ENCODE results near the gene DYNC1LI2.
A peak's percentile ranks its signal among the peaks of the same experiment; 100 is the strongest.
"Not testable (repeated sequence)": the region's sequence is repeated elsewhere in the genome, so short reads cannot be mapped to it uniquely, and the experiment has no call there.

DYNC1LI2 gene

GRCh38 chr16:66695935-66696668 is 55.3 kb downstream of the DYNC1LI2 start:
- Histone ChIP-seq H3K27me3 (ENCODE audit: control insufficient read depth in 1 of 2, insufficient read depth in 2 of 2, low read length in 2 of 2) (no peaks in the 10 kb centered on the region), H3K4me1 (ENCODE audit: insufficient read depth, low read length) (peaks cover 13% of the 10 kb centered on the region), H3K9ac (ENCODE audit: low read length) (peak overlapping the region; percentile 44), H3K4me3 (ENCODE audit: low read depth in 1 of 2, low read length in 2 of 2) (peak overlapping the region; percentile 38 to 60), H3K27ac (ENCODE audit: low read depth, low read length) (peak overlapping the region; percentile 17), H3K9me3 (ENCODE audit: low read length) (no peaks in the 10 kb centered on the region), H3K36me3 (ENCODE audit: insufficient read depth, low read length) (no peaks in the 10 kb centered on the region)

GRCh38 chr16:66695471-66695934 is 55.9 kb downstream of the DYNC1LI2 start:
- H3K27me3 ChIP-seq (ENCODE audit: control insufficient read depth in 1 of 2, insufficient read depth in 2 of 2, low read length in 2 of 2): no peaks in the 10 kb centered on the region
- H3K9ac ChIP-seq (ENCODE audit: low read length): peak overlapping the region; percentile 44
- H3K9me3 ChIP-seq (ENCODE audit: low read length): no peaks in the 10 kb centered on the region
- H3K36me3 ChIP-seq (ENCODE audit: insufficient read depth, low read length): no peaks in the 10 kb centered on the region
- peaks cover 13% of the 10 kb centered on the region for H3K4me1 ChIP-seq (ENCODE audit: insufficient read depth, low read length)
- H3K27ac ChIP-seq (ENCODE audit: low read depth, low read length): peak overlapping the region; percentile 17
- H3K4me3 ChIP-seq (ENCODE audit: low read depth in 1 of 2, low read length in 2 of 2): peak overlapping the region; percentile 38 to 60

GRCh38 chr16:66693149-66693548 is 58.3 kb downstream of the DYNC1LI2 start:
- H3K9ac ChIP-seq (ENCODE audit: low read length): no peak overlapping the region
- H3K27me3 ChIP-seq (ENCODE audit: control insufficient read depth in 1 of 2, insufficient read depth in 2 of 2, low read length in 2 of 2): no peaks in the 10 kb centered on the region
- no peak overlapping the region for H3K4me3 ChIP-seq (ENCODE audit: low read depth in 1 of 2, low read length in 2 of 2)
- H3K36me3 ChIP-seq (ENCODE audit: insufficient read depth, low read length): no peaks in the 10 kb centered on the region
- peaks cover 13% of the 10 kb centered on the region for H3K4me1 ChIP-seq (ENCODE audit: insufficient read depth, low read length)
- H3K9me3 ChIP-seq (ENCODE audit: low read length): no peaks in the 10 kb centered on the region
- no peak overlapping the region for H3K27ac ChIP-seq (ENCODE audit: low read depth, low read length)

- Histone ChIP-seq H3K9me3 (ENCODE audit: low read length) (no peaks in the 10 kb centered on the region), H3K27me3 (ENCODE audit: control insufficient read depth in 1 of 2, insufficient read depth in 2 of 2, low read length in 2 of 2) (no peaks in the 10 kb centered on the region), H3K36me3 (ENCODE audit: insufficient read depth, low read length) (no peaks in the 10 kb centered on the region), H3K27ac (ENCODE audit: low read depth, low read length) (no peak overlapping the region), H3K9ac (ENCODE audit: low read length) (no peak overlapping the region), H3K4me1 (ENCODE audit: insufficient read depth, low read length) (peaks cover 13% of the 10 kb centered on the region), H3K4me3 (ENCODE audit: low read depth in 1 of 2, low read length in 2 of 2) (no peak overlapping the region)
Observed at GRCh38 chr16:66692341-66692740, 59.1 kb downstream of the DYNC1LI2 start.

- H3K4me1 ChIP-seq (ENCODE audit: insufficient read depth, low read length): peaks cover 13% of the 10 kb centered on the region
- no peaks in the 10 kb centered on the region for H3K9me3 ChIP-seq (ENCODE audit: low read length)
- H3K36me3 ChIP-seq (ENCODE audit: insufficient read depth, low read length): no peaks in the 10 kb centered on the region
- H3K4me3 ChIP-seq (ENCODE audit: low read depth in 1 of 2, low read length in 2 of 2): no peak overlapping the region
- H3K27me3 ChIP-seq (ENCODE audit: control insufficient read depth in 1 of 2, insufficient read depth in 2 of 2, low read length in 2 of 2): no peaks in the 10 kb centered on the region
- H3K9ac ChIP-seq (ENCODE audit: low read length): no peak overlapping the region
- no peak overlapping the region for H3K27ac ChIP-seq (ENCODE audit: low read depth, low read length)
Observed at GRCh38 chr16:66691234-66691633, 60.2 kb downstream of the DYNC1LI2 start.

GRCh38 chr16:66690106-66690847 is 61.1 kb downstream of the DYNC1LI2 start:
- H3K9me3 ChIP-seq (ENCODE audit: low read length): no peaks in the 10 kb centered on the region
- H3K4me3 ChIP-seq (ENCODE audit: low read depth in 1 of 2, low read length in 2 of 2): no peak overlapping the region
- no peak overlapping the region for H3K9ac ChIP-seq (ENCODE audit: low read length)
- H3K36me3 ChIP-seq (ENCODE audit: insufficient read depth, low read length): no peaks in the 10 kb centered on the region
- H3K4me1 ChIP-seq (ENCODE audit: insufficient read depth, low read length): peaks cover 4% of the 10 kb centered on the region
- no peaks in the 10 kb centered on the region for H3K27me3 ChIP-seq (ENCODE audit: control insufficient read depth in 1 of 2, insufficient read depth in 2 of 2, low read length in 2 of 2)
- no peak overlapping the region for H3K27ac ChIP-seq (ENCODE audit: low read depth, low read length)

GRCh38 chr16:66689282-66689681 is 62.1 kb downstream of the DYNC1LI2 start:
- Histone ChIP-seq H3K4me1 (ENCODE audit: insufficient read depth, low read length) (no peaks in the 10 kb centered on the region), H3K27ac (ENCODE audit: low read depth, low read length) (no peak overlapping the region), H3K4me3 (ENCODE audit: low read depth in 1 of 2, low read length in 2 of 2) (no peak overlapping the region), H3K27me3 (ENCODE audit: control insufficient read depth in 1 of 2, insufficient read depth in 2 of 2, low read length in 2 of 2) (no peaks in the 10 kb centered on the region), H3K36me3 (ENCODE audit: insufficient read depth, low read length) (no peaks in the 10 kb centered on the region), H3K9ac (ENCODE audit: low read length) (no peak overlapping the region), H3K9me3 (ENCODE audit: low read length) (no peaks in the 10 kb centered on the region)

- Histone ChIP-seq H3K36me3 (ENCODE audit: insufficient read depth, low read length) (no peaks in the 10 kb centered on the region), H3K9me3 (ENCODE audit: low read length) (no peaks in the 10 kb centered on the region), H3K27me3 (ENCODE audit: control insufficient read depth in 1 of 2, insufficient read depth in 2 of 2, low read length in 2 of 2) (no peaks in the 10 kb centered on the region), H3K4me3 (ENCODE audit: low read depth in 1 of 2, low read length in 2 of 2) (no peak overlapping the region), H3K9ac (ENCODE audit: low read length) (no peak overlapping the region), H3K4me1 (ENCODE audit: insufficient read depth, low read length) (no peaks in the 10 kb centered on the region), H3K27ac (ENCODE audit: low read depth, low read length) (no peak overlapping the region)
Observed at GRCh38 chr16:66687906-66688625, 63.3 kb downstream of the DYNC1LI2 start.

GRCh38 chr16:66685501-66686115 is 65.8 kb downstream of the DYNC1LI2 start:
- H3K9me3 ChIP-seq (ENCODE audit: low read length); H3K36me3 ChIP-seq (ENCODE audit: insufficient read depth, low read length); H3K4me1 ChIP-seq (ENCODE audit: insufficient read depth, low read length); H3K27me3 ChIP-seq (ENCODE audit: control insufficient read depth in 1 of 2, insufficient read depth in 2 of 2, low read length in 2 of 2); H3K9ac ChIP-seq (ENCODE audit: low read length); H3K27ac ChIP-seq (ENCODE audit: low read depth, low read length); H3K4me3 ChIP-seq (ENCODE audit: low read depth in 1 of 2, low read length in 2 of 2): not testable (repeated sequence)

GRCh38 chr16:66682271-66682670 is 69.1 kb downstream of the DYNC1LI2 start:
- no peaks in the 10 kb centered on the region for H3K27me3 ChIP-seq (ENCODE audit: control insufficient read depth in 1 of 2, insufficient read depth in 2 of 2, low read length in 2 of 2)
- H3K27ac ChIP-seq (ENCODE audit: low read depth, low read length): no peak overlapping the region
- no peaks in the 10 kb centered on the region for H3K9me3 ChIP-seq (ENCODE audit: low read length)
- no peaks in the 10 kb centered on the region for H3K36me3 ChIP-seq (ENCODE audit: insufficient read depth, low read length)
- H3K9ac ChIP-seq (ENCODE audit: low read length): no peak overlapping the region
- H3K4me1 ChIP-seq (ENCODE audit: insufficient read depth, low read length): no peaks in the 10 kb centered on the region
- H3K4me3 ChIP-seq (ENCODE audit: low read depth in 1 of 2, low read length in 2 of 2): no peak overlapping the region

- Histone ChIP-seq H3K36me3 (ENCODE audit: insufficient read depth, low read length) (no peaks in the 10 kb centered on the region), H3K9me3 (ENCODE audit: low read length) (no peaks in the 10 kb centered on the region), H3K4me3 (ENCODE audit: low read depth in 1 of 2, low read length in 2 of 2) (no peak overlapping the region), H3K27me3 (ENCODE audit: control insufficient read depth in 1 of 2, insufficient read depth in 2 of 2, low read length in 2 of 2) (no peaks in the 10 kb centered on the region), H3K27ac (ENCODE audit: low read depth, low read length) (no peak overlapping the region), H3K4me1 (ENCODE audit: insufficient read depth, low read length) (peaks cover 4% of the 10 kb centered on the region), H3K9ac (ENCODE audit: low read length) (no peak overlapping the region)
Observed at GRCh38 chr16:66681676-66682075, 69.7 kb downstream of the DYNC1LI2 start.
